ENCODE measurements around the gene SLC5A11.
"Not testable (repeated sequence)": the region's sequence is repeated elsewhere in the genome, so short reads cannot be mapped to it uniquely, and the experiment has no call there.

Gene SLC5A11

DNA sequence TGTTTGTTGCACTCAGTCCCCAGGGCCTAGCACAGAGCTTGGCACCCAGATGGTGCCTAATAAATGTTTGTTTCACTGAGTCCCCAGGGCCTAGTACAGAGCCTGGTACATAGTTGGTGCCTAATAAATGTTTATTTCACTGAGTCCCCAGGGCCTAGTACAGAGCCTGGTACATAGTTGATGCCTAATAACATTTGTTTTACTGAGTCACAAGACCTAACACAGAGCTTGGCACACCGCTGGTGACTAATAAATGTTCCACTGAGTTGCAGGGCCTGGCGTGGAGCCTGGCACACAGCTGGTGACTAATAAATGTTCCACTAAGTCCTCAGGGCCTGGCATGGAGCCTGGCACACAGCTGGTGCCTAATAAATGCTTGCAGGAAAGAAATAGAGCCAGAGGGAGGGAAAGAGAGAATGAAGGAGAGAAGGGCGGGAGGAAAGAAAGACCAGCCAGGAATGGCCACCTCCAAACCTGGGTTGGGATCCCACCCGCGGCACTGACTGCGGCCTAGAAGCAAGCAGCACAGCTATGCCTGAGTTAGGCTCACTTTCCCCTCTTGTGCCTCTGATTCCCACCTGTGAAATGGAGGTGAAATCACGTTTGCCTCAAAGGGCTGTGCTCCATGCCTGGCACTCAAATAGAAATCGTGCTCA lies 7.5 kb downstream of the SLC5A11 start:
- H3K27me3 ChIP-seq (ENCODE audit: insufficient read depth, low read depth) = no peaks in the 10 kb centered on the region
- H3K4me1 ChIP-seq (ENCODE audit: low read depth, poor library complexity, severe bottlenecking) = no peaks in the 10 kb centered on the region
- H4K20me1 ChIP-seq (ENCODE audit: insufficient read depth) = no peaks in the 10 kb centered on the region
- H3K9ac ChIP-seq = no peak overlapping the region
- no peak overlapping the region for H3K4me2 ChIP-seq
- H3K4me3 ChIP-seq (IDR thresholded peaks at IDR 0.05; ENCODE audit: insufficient read depth, low read depth, low read length) = no peak overlapping the region
- TF ChIP-seq, protein P1, sequence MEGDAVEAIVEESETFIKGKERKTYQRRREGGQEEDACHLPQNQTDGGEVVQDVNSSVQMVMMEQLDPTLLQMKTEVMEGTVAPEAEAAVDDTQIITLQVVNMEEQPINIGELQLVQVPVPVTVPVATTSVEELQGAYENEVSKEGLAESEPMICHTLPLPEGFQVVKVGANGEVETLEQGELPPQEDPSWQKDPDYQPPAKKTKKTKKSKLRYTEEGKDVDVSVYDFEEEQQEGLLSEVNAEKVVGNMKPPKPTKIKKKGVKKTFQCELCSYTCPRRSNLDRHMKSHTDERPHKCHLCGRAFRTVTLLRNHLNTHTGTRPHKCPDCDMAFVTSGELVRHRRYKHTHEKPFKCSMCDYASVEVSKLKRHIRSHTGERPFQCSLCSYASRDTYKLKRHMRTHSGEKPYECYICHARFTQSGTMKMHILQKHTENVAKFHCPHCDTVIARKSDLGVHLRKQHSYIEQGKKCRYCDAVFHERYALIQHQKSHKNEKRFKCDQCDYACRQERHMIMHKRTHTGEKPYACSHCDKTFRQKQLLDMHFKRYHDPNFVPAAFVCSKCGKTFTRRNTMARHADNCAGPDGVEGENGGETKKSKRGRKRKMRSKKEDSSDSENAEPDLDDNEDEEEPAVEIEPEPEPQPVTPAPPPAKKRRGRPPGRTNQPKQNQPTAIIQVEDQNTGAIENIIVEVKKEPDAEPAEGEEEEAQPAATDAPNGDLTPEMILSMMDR (conservative IDR thresholded peaks at IDR 0.05; ENCODE audit: low read depth, low read length) = no peak
- H3K27ac ChIP-seq = no peak overlapping the region
- no peaks in the 10 kb centered on the region for H3K36me3 ChIP-seq (ENCODE audit: insufficient read depth)
- H2AFZ ChIP-seq (ENCODE audit: low read depth) = no peak overlapping the region
- no peaks in the 10 kb centered on the region for H3K79me2 ChIP-seq (ENCODE audit: insufficient read depth, low read depth)

GRCh38 chr16:24853830-24854229 lies 8.1 kb downstream of the SLC5A11 start:
- Histone ChIP-seq H3K79me2 (ENCODE audit: insufficient read depth, low read depth) (no peaks in the 10 kb centered on the region), H4K20me1 (ENCODE audit: insufficient read depth) (no peaks in the 10 kb centered on the region), H3K4me2 (no peak overlapping the region), H3K27ac (no peak overlapping the region), H3K4me1 (ENCODE audit: low read depth, poor library complexity, severe bottlenecking) (no peaks in the 10 kb centered on the region), H3K9ac (no peak overlapping the region), H3K4me3 (IDR thresholded peaks at IDR 0.05; ENCODE audit: insufficient read depth, low read depth, low read length) (no peak overlapping the region), H3K36me3 (ENCODE audit: insufficient read depth) (no peaks in the 10 kb centered on the region), H3K27me3 (ENCODE audit: insufficient read depth, low read depth) (no peaks in the 10 kb centered on the region), H2AFZ (ENCODE audit: low read depth) (no peak overlapping the region)
- TF ChIP-seq, protein P1 (conservative IDR thresholded peaks at IDR 0.05; ENCODE audit: low read depth, low read length) = no peak

DNA sequence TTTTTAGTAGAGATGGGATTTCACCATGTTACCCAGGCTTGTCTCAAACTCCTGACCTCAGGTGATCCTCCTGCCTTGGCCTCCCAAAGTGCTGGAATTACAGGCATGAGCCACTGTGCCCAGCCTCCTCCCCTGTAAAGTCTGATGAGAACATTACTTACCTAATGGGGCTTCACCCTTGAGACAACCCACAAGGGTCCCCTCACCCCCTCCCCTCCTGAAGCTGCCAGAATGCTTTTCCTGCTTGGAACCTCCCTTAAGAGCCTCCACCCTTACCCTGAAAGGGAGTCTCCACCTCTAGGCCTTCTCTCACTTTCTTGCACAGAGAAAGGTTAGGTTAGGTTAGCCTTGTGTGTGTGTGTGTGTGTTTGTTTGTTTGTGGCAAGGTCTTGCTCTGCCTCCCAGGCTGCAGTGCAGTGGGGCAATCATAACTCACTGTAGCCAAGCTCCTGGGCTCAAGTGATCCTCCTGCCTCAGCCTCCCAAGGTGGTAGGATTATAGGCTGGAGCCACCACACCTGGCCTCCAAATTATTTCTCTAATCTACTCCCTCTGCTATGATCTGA lies 8.9 kb downstream of the SLC5A11 start:
- H3K4me2 ChIP-seq = no peak overlapping the region
- H3K27ac ChIP-seq = no peak overlapping the region

DNA sequence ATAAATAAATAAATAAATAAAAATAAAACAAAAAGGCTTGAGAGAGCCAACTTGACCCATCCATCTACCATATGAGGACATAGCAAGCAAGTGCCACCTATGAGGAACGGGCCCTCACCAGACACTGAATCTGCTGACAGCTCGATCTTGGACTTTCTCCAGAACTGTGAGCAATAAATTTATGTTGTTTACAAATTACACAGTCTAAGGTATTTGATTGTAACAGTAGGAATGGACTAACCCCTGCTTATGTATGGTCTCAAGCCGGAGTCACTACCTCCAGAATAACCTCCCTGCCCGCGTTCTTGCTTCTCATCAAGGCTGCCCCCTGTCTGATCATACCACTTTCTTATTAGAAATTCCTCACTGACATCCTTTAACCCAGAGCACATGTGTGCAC lies 9.9 kb downstream of the SLC5A11 start:
- Histone ChIP-seq H3K36me3 (ENCODE audit: insufficient read depth) (no peaks in the 10 kb centered on the region), H3K4me1 (ENCODE audit: low read depth, poor library complexity, severe bottlenecking) (no peaks in the 10 kb centered on the region), H3K4me2 (no peak overlapping the region), H3K9ac (no peak overlapping the region), H3K79me2 (ENCODE audit: insufficient read depth, low read depth) (no peaks in the 10 kb centered on the region), H3K4me3 (IDR thresholded peaks at IDR 0.05; ENCODE audit: insufficient read depth, low read depth, low read length) (no peak overlapping the region), H2AFZ (ENCODE audit: low read depth) (no peak overlapping the region), H3K27ac (no peak overlapping the region), H4K20me1 (ENCODE audit: insufficient read depth) (no peaks in the 10 kb centered on the region), H3K27me3 (ENCODE audit: insufficient read depth, low read depth) (no peaks in the 10 kb centered on the region)
- TF ChIP-seq, protein P1 (conservative IDR thresholded peaks at IDR 0.05; ENCODE audit: low read depth, low read length) = no peak

More for the DNA sequence above, 8.9 kb downstream of the SLC5A11 start:
- Histone ChIP-seq H3K4me3 (IDR thresholded peaks at IDR 0.05; ENCODE audit: insufficient read depth, low read depth, low read length) (no peak overlapping the region), H4K20me1 (ENCODE audit: insufficient read depth) (no peaks in the 10 kb centered on the region), H3K9ac (no peak overlapping the region), H3K79me2 (ENCODE audit: insufficient read depth, low read depth) (no peaks in the 10 kb centered on the region), H3K27me3 (ENCODE audit: insufficient read depth, low read depth) (no peaks in the 10 kb centered on the region), H3K36me3 (ENCODE audit: insufficient read depth) (no peaks in the 10 kb centered on the region), H3K4me1 (ENCODE audit: low read depth, poor library complexity, severe bottlenecking) (no peaks in the 10 kb centered on the region), H2AFZ (ENCODE audit: low read depth) (no peak overlapping the region)
- TF ChIP-seq, protein P1 (conservative IDR thresholded peaks at IDR 0.05; ENCODE audit: low read depth, low read length) = no peak

DNA sequence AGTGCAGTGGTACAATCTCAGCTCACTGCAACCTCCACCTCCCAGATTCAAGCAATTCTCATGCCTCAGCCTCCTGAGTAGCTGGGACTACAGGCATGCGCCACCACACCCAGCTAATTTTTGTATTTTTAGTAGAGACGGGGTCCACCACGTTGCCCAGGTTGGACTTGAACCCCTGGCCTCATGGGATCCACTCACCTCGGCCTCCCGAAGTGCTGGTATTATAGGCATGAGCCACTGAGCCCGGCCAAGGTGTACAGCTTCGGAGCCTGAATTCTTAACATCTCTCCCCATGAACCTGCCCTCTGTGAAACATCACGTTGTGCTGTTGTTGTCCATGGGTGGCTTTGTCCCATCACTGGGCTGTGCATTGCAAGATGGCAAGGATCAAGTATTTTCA lies 11.1 kb downstream of the SLC5A11 start:
- not testable (repeated sequence) for H4K20me1 ChIP-seq (ENCODE audit: insufficient read depth); H2AFZ ChIP-seq (ENCODE audit: low read depth); H3K27ac ChIP-seq; H3K27me3 ChIP-seq (ENCODE audit: insufficient read depth, low read depth); H3K79me2 ChIP-seq (ENCODE audit: insufficient read depth, low read depth); H3K4me2 ChIP-seq; H3K9ac ChIP-seq; H3K4me3 ChIP-seq (IDR thresholded peaks at IDR 0.05; ENCODE audit: insufficient read depth, low read depth, low read length); H3K4me1 ChIP-seq (ENCODE audit: low read depth, poor library complexity, severe bottlenecking); H3K36me3 ChIP-seq (ENCODE audit: insufficient read depth)
